Measurements from ENCODE around the gene FHL1.

DNA sequence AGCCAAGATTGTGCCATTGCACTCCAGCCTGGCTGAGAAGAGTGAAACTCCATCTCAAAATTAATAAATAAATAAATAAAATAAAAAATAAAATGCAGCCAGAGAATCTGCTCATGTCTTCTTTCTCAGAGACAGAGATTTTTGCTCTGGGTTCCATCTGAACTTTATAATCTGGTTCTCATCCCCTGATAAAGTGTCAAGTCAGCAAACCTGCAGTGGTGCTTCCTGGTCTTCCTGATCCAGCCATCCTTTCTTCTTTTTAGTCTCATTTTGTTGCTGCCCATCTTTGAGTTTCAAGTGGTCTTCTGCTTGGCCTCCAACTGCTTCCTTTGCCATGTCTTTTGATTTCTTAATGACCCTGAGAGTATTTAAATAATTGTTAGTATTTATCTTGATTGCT is 79.7 kb downstream of the FHL1 start:
- TF ChIP-seq CTCF (IDR thresholded peaks at IDR 0.05) (no peak), POLR2A (IDR thresholded peaks at IDR 0.05) (no peak)

All from lower leg skin (tissue), 3 donors.